ENCODE measurements around the gene ARMH4. TPM values are rescaled to one million over a fixed set of nuclear protein-coding genes. Genes with fewer than 3 reads are reported as not detected.

ARMH4 gene
- total and polyA plus RNA-seq, 10 of the 15 experiments (the other 5 are each of a cell fraction or from before 2014, with no cell fraction given) = 0.50 to 0.97 (median 0.60) TPM; not detected in 7

DNA sequence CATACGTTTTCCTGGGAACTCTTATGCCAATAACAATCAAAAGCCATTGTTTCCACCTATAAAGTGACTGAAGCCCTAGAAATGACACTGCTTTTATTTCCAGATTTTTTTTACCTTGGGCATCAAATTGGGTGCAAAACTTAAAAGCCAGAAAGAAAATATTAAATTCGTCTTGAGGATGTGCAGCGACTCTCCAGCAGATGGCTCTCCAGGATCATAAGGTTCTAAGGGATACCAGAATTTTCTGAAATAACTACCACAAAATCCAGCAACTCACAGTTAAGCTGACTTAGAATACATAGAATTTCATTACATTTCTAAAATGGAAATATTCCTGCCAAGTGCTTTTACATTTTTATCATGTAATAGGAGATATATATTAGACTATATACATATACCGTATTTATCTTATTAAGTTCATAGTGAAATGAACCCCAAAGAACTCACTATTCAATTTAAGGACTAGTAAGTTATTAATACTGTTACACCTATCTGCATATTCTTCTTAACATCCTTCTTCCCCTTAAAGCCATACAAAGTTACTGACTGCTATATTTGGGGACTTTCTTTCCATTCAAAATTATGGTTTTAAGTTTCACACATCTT is 44.0 kb downstream of the ARMH4 start:
- Histone ChIP-seq H3K9me3 (replicated peaks; ENCODE audit: control insufficient read depth, insufficient read depth, low read length) (no peaks in the 10 kb centered on the region), H3K4me1 (ENCODE audit: control insufficient read depth, insufficient read depth, low read length) (no peaks in the 10 kb centered on the region), H3K4me2 (ENCODE audit: control insufficient read depth, insufficient read depth) (no peak overlapping the region), H3K79me2 (ENCODE audit: control insufficient read depth, insufficient read depth, low read length) (no peaks in the 10 kb centered on the region), H3K27ac (ENCODE audit: control insufficient read depth, insufficient read depth) (no peak overlapping the region), H2AFZ (ENCODE audit: control insufficient read depth, low read depth, low read length) (no peak overlapping the region), H3K4me3 (no peak overlapping the region), H3K36me3 (ENCODE audit: control insufficient read depth in 2 of 2, insufficient read depth in 2 of 2, low read length in 1 of 2) (no peaks in the 10 kb centered on the region), H3K9ac (ENCODE audit: control insufficient read depth, insufficient read depth, low read length) (no peak overlapping the region), H3K27me3 (replicated peaks in 1 of 2; ENCODE audit: control insufficient read depth in 2 of 2, insufficient read depth in 2 of 2, low read length in 1 of 2) (no peaks in the 10 kb centered on the region; a peak in 1 of 4 replicates), H4K20me1 (ENCODE audit: control insufficient read depth, insufficient read depth) (no peaks in the 10 kb centered on the region)
- intact Hi-C loops (cut with micrococcal nuclease; ENCODE audit: unreplicated experiment) (loop anchor here (1.0 to 5.0 kb wide), 3 partner anchors 58 to 289 kb away; partner anchors contain the start of gene TOMM20L), in situ Hi-C loops (cut with MboI) (no loop called here)
- ChIA-PET SMC1A (ENCODE audit: uncharacterized antibody, unreplicated experiment) (interaction anchor here (1.1 to 1.2 kb wide), 2 partner anchors 61 to 287 kb away, joined by 3 to 5 read pairs; no protein-coding TSS in a partner anchor), POLR2A (no interaction called here), CTCF (interaction anchor here (0.6 to 5.4 kb wide), 9 partner anchors 10 to 286 kb away, joined by 3 to 19 read pairs (median 3); partner anchors contain the start of gene TOMM20L), RAD21 (ENCODE audit: unreplicated experiment) (interaction anchor here (1.8 kb wide), 1 partner anchor 288 kb away, joined by 5 read pairs; the partner anchor contains the start of gene TOMM20L)
- TF ChIP-seq, protein P1, sequence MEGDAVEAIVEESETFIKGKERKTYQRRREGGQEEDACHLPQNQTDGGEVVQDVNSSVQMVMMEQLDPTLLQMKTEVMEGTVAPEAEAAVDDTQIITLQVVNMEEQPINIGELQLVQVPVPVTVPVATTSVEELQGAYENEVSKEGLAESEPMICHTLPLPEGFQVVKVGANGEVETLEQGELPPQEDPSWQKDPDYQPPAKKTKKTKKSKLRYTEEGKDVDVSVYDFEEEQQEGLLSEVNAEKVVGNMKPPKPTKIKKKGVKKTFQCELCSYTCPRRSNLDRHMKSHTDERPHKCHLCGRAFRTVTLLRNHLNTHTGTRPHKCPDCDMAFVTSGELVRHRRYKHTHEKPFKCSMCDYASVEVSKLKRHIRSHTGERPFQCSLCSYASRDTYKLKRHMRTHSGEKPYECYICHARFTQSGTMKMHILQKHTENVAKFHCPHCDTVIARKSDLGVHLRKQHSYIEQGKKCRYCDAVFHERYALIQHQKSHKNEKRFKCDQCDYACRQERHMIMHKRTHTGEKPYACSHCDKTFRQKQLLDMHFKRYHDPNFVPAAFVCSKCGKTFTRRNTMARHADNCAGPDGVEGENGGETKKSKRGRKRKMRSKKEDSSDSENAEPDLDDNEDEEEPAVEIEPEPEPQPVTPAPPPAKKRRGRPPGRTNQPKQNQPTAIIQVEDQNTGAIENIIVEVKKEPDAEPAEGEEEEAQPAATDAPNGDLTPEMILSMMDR (IDR thresholded peaks at IDR 0.05 in 2 of 3, conservative IDR thresholded peaks at IDR 0.05 in 1 of 3; ENCODE audit: control insufficient read depth in 2 of 3, extremely low read depth in 1 of 3, insufficient read depth in 1 of 3, low read depth in 3 of 3, low read length in 3 of 3) = peak; percentile 59 to 69 (median 60)
- TF ChIP-seq MEF2B (IDR thresholded peaks at IDR 0.05; ENCODE audit: partially characterized antibody, poor library complexity, severe bottlenecking) (no peak), RAD21 (IDR thresholded peaks at IDR 0.05; ENCODE audit: insufficient read depth, low read depth, low read length) (peak; percentile 88), CREB1 (IDR thresholded peaks at IDR 0.05; ENCODE audit: low read depth) (no peak), SMC3 (IDR thresholded peaks at IDR 0.05; ENCODE audit: borderline replicate concordance, low read length) (peak; percentile 59; the same call in 1 of the 2 replicates)
- no TSS peak for BruUV-seq (replicated peaks)
- peak; percentile 62 for ATAC-seq
- FAIRE-seq = no peak
- no peak for DNase-seq (ENCODE audit: low read depth, low spot score)
- WGBS (ENCODE audit: insufficient coverage, insufficient replicate concordance, low lambda C conversion rate, missing lambda C conversion rate) = 13% methylated on average over 4 of the region's 4 CpGs
